Fibroblast of lung (primary cell): ENCODE measurements around the gene MLC1.

Experiments
- CTCF ChIP-seq, 2 donors: IDR thresholded peaks in 1 of 2; conservative IDR thresholded peaks in 1 of 2; 1 replicate in 1 of 2; 2 replicates in 1 of 2; pipeline ENCODE4 v1.5.1; 2011 to 2012; ENCODE audit warnings: low read length in 2 of 2, control low read depth in 1 of 2, inconsistent platforms in 1 of 2, low read depth in 1 of 2, mild to moderate bottlenecking in 1 of 2
- EZH2 ChIP-seq: IDR thresholded peaks from 2 replicates; pipeline ENCODE4 v1.5.1; 2012; ENCODE audit warnings: low read length, control low read depth, mild to moderate bottlenecking; ENCODE audit errors: missing control alignments

GRCh38 chr22:50090412-50090714 lies 5.1 kb upstream of the MLC1 start:
- no peak for TF ChIP-seq CTCF (conservative IDR thresholded peaks at IDR 0.05 in 1 of 2, IDR thresholded peaks at IDR 0.05 in 1 of 2; ENCODE audit: low read depth in 1 of 2, low read length in 2 of 2)
- no peak for TF ChIP-seq EZH2
